Lower leg skin (tissue), 3 donors: ENCODE results near the gene ATP6V0E1.

ENCODE experiments used
- CTCF ChIP-seq, 3 donors: fragments of 450-650 bp; IDR thresholded peaks; one replicate each; pipeline ENCODE4 v1.5.1; 2016; ENCODE audit warnings: antibody characterized with exemption in 3 of 3, mild to moderate bottlenecking in 3 of 3, moderate library complexity in 2 of 3
- POLR2A ChIP-seq, 2 donors: fragments of 450-650 bp; IDR thresholded peaks; one replicate each; pipeline ENCODE4 v1.6.1; 2016 to 2017; ENCODE audit warnings: antibody characterized with exemption in 2 of 2, mild to moderate bottlenecking in 1 of 2, moderate library complexity in 1 of 2

GRCh38 chr5:173045474-173045873, 61.9 kb downstream of the ATP6V0E1 start:
- no peak for TF ChIP-seq POLR2A (IDR thresholded peaks at IDR 0.05)
- TF ChIP-seq CTCF (IDR thresholded peaks at IDR 0.05): no peak
